ENCODE measurements around the gene NRXN2.

NRXN2 gene

GRCh38 chr11:64754919-64755662, 32.1 kb upstream of the NRXN2 start:
- TF ChIP-seq, protein P1, sequence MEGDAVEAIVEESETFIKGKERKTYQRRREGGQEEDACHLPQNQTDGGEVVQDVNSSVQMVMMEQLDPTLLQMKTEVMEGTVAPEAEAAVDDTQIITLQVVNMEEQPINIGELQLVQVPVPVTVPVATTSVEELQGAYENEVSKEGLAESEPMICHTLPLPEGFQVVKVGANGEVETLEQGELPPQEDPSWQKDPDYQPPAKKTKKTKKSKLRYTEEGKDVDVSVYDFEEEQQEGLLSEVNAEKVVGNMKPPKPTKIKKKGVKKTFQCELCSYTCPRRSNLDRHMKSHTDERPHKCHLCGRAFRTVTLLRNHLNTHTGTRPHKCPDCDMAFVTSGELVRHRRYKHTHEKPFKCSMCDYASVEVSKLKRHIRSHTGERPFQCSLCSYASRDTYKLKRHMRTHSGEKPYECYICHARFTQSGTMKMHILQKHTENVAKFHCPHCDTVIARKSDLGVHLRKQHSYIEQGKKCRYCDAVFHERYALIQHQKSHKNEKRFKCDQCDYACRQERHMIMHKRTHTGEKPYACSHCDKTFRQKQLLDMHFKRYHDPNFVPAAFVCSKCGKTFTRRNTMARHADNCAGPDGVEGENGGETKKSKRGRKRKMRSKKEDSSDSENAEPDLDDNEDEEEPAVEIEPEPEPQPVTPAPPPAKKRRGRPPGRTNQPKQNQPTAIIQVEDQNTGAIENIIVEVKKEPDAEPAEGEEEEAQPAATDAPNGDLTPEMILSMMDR (conservative IDR thresholded peaks at IDR 0.05; ENCODE audit: low read depth) = no peak
- H3K27ac ChIP-seq = no peak overlapping the region
- ChIA-PET CTCF (interaction anchor here (0.7 to 1.4 kb wide), 2 partner anchors 12 to 30 kb away, joined by 4 to 5 read pairs; partner anchors contain the start of gene RASGRP2), POLR2A (ENCODE audit: low non-redundant PET) (no interaction called here)
- DNase-seq (ENCODE audit: low spot score) = no peak

DNA sequence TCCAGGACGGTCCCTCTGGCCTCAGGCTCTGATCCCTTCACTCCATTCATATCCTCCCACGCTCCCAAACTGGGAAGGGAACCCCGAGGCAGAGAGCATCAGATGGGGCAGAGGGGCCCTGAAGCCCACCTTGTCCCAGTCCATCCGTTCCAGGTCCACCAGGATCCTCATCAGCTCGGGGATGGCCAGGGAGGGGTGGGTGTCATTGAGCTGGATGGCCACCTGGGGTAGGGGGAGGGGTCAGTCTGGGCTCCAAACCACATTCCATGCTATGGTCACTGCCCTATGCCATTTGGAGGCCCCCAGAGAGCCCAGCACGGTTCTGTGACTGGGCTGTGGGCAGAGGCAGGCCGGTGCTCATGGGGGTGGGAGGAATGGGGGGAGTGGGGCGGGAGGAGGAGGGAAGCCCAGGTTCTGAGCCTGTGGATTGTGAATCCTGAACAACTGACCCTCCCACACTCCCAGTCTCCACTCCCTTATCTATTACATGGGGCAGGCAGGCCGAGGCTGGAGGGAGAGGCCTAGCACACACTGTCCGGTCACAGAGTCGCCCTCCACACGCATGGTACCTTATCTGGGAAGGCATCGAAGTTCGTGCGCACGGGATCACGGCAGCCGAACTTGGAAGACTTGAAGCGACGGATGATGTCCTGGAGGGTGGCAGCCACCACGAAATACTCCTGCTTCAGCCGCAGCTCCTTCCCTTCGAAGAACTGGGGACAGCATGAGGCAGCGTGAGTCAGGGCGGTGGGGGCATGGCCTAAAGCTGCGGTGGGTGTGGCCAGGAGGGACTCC, 31.3 kb upstream of the NRXN2 start:
- CTCF ChIA-PET = interaction anchor here (0.7 to 1.4 kb wide), 2 partner anchors 11 to 29 kb away, joined by 4 to 5 read pairs; partner anchors contain the start of gene RASGRP2
- POLR2A ChIA-PET (ENCODE audit: low non-redundant PET) = no interaction called here
- DNase-seq (ENCODE audit: low spot score) = no peak
- no peak overlapping the region for H3K27ac ChIP-seq
- TF ChIP-seq, protein P1 (conservative IDR thresholded peaks at IDR 0.05; ENCODE audit: low read depth) = no peak

DNA sequence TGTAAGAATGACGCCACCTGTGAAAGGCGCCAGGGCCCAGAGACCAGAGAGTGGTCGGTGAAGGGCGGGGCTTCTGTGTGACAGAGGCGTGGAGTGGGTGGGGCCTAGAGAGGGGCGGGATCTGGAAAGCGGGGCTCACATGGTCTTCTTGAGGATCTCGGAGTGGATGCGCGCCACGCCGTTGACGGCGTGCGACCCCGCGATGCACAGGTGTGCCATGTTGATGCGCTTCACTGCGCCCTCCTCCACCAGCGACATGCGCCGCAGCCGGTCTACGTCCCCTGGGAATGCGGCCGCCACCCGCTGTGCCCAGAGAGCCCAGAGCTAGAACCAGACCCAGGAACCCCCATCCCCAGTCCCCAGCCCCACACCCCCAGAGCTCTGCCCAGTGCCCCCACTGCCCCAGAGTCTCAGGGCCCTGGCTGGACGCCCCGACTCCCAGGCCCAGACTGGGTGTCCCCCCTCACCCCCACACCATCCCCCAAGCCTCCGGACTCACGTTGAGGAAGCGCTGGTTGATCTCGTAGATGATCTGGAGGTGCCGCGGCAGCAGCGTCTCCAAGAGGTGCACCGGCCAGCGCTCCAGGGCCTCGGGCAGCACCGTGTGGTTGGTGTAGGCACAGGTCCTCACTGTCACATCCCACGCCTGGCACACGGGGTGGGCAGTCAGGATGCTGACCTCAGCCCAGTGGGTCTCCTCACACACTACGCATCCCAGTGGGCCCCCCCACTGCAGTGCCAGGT, 30.6 kb upstream of the NRXN2 start:
- H3K27ac ChIP-seq = no peak overlapping the region
- ChIA-PET CTCF (interaction anchor here (0.5 kb wide), 1 partner anchor 377 kb away, joined by 3 read pairs; no protein-coding TSS in a partner anchor), POLR2A (ENCODE audit: low non-redundant PET) (no interaction called here)
- DNase-seq (ENCODE audit: low spot score) = no peak
- TF ChIP-seq, protein P1 (conservative IDR thresholded peaks at IDR 0.05; ENCODE audit: low read depth) = no peak

- no peak for DNase-seq (ENCODE audit: low spot score)
- CTCF ChIA-PET = interaction anchor here (0.5 to 0.7 kb wide), 2 partner anchors 18 to 376 kb away, joined by 3 to 4 read pairs; no protein-coding TSS in a partner anchor
- TF ChIP-seq, protein P1 (conservative IDR thresholded peaks at IDR 0.05; ENCODE audit: low read depth) = no peak
- no peak overlapping the region for H3K27ac ChIP-seq
- POLR2A ChIA-PET (ENCODE audit: low non-redundant PET) = no interaction called here
These were observed 30.0 kb upstream of the NRXN2 start for GRCh38 chr11:64753019-64753379.

- CTCF ChIA-PET = interaction anchor here (0.7 kb wide), 1 partner anchor 18 kb away, joined by 4 read pairs; no protein-coding TSS in a partner anchor
- H3K27ac ChIP-seq = no peak overlapping the region
- POLR2A ChIA-PET (ENCODE audit: low non-redundant PET) = no interaction called here
- TF ChIP-seq, protein P1 (conservative IDR thresholded peaks at IDR 0.05; ENCODE audit: low read depth) = no peak
- DNase-seq (ENCODE audit: low spot score) = no peak
These were observed 29.4 kb upstream of the NRXN2 start for GRCh38 chr11:64752175-64752970.

All from RWPE1 (cell line).